Activated CD4-positive, CD25-positive, alpha-beta regulatory T cell treated with anti-CD3 and anti-CD28 coated beads, Interleukin-2, amount 50 U/mL, for 16 hours (primary cell): ENCODE data around the gene FAM228A.
"Not testable (repeated sequence)": the region's sequence is repeated elsewhere in the genome, so short reads cannot be mapped to it uniquely, and the experiment has no call there.

Experiments
- DNase-seq: peaks from one replicate; pipeline ENCODE4 v3.0.0-alpha.2; 2020; ENCODE audit warnings: low read depth, low spot score

The FAM228A gene

DNA sequence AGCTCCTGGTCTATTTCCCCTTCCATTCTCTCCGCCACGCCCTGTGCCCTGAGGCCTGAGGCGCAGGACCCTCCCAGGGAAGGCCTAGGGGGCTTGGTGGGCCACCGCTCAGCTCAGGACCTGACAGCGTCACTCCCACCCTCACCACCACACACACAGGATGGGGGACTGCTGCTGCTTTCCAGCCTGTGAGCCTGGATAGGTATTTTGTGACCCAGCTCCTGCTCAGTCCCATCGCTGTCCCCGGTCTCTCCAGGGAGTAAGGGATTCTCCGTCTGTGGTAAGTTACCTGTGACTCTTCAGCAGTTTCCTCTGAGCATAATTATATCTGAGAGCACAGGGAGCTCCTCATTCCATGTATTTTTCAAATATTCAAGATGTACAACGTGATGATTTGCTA is 16.3 kb downstream of the FAM228A start:
- DNase-seq: no peak

GRCh38 chr2:24191848-24192247 is 17.0 kb downstream of the FAM228A start:
- DNase-seq: no peak

- DNase-seq: not testable (repeated sequence)
Observed at GRCh38 chr2:24197213-24197612, 22.4 kb downstream of the FAM228A start.

GRCh38 chr2:24199968-24200590 is 25.2 kb downstream of the FAM228A start:
- DNase-seq: no peak

GRCh38 chr2:24200799-24201198 is 25.9 kb downstream of the FAM228A start:
- no peak for DNase-seq

GRCh38 chr2:24203029-24203786 is 28.4 kb downstream of the FAM228A start:
- DNase-seq: no peak

DNA sequence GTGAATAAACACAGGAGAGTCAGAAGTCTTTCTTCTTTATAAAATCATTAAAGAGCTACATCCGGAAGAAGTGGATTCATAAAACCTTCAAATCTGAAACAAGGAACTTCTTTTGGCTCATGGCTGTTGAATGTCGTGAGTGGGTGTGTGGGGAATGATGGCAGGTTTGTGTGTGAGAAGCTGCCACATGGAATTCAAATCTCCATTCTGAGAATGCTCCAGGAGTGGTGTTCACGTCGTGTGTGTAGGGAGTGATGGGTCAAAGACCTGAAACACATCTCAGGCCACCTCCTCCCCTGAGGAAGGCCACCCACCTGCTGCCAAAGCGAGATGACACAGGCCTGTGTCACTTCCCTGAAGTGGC is 28.9 kb downstream of the FAM228A start:
- DNase-seq: no peak

DNA sequence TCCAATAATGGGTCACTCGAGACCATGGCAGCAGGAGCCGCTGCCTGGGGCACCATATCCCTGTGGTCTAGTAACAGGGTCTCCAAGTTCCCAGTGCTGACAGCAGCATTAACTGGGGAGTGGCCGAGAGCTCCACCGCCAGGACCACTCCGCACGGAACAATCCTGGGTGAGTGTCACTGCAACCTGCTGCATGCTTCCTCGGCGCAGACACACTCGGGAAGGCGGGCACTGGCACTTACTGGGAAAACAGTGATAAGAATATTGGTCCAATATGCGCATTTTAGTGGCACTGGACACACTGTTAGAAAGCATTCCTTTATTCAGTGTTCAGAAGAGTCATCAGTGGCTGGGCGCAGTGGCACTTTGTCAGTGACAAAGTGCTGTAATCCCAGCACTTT is 29.7 kb downstream of the FAM228A start:
- DNase-seq: no peak

- DNase-seq: no peak
Observed at GRCh38 chr2:24205131-24205530, 30.3 kb downstream of the FAM228A start.

DNA sequence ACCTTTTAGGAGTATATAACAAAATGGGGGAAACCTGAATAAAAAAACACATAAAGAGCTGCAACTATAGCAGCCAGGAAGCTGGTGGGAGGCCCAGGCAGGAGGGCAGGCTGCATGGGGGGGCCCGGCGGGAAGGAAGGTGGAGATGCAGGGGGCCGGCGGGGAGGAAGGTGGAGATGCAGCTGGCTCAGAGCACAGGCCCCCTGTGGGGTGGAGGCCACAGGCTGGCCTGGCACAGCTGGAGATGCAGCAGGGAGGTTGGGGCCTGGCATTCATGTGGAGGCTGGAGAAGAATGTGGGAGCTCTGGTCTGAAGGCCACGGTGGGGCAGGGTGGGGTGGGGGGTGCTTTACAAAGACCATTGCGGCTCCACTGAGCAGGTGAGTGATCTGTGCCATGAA is 31.4 kb downstream of the FAM228A start:
- no peak for DNase-seq

GRCh38 chr2:24206714-24207113 is 31.9 kb downstream of the FAM228A start:
- no peak for DNase-seq

GRCh38 chr2:24207359-24207758 is 32.5 kb downstream of the FAM228A start:
- no peak for DNase-seq

DNA sequence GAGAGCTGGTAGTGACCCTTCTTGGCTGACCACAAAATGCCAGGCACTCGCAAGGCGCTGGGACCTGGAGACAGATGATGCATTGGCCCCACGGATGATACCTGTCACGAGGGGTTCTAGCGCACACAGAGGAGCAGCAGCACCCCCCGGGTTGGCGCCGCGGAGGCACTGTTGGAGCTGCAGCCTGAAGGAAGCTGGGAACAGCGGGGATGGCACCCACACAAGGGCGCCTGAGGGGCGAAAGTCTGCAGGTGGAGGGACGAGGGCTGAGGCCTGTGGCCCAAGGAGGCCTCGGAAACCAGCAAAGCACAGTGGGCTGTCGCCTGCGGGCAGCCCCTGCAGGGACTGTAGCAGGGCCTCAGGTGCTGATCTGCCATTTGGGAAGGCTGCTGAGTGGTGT is 33.6 kb downstream of the FAM228A start:
- DNase-seq: no peak

DNA sequence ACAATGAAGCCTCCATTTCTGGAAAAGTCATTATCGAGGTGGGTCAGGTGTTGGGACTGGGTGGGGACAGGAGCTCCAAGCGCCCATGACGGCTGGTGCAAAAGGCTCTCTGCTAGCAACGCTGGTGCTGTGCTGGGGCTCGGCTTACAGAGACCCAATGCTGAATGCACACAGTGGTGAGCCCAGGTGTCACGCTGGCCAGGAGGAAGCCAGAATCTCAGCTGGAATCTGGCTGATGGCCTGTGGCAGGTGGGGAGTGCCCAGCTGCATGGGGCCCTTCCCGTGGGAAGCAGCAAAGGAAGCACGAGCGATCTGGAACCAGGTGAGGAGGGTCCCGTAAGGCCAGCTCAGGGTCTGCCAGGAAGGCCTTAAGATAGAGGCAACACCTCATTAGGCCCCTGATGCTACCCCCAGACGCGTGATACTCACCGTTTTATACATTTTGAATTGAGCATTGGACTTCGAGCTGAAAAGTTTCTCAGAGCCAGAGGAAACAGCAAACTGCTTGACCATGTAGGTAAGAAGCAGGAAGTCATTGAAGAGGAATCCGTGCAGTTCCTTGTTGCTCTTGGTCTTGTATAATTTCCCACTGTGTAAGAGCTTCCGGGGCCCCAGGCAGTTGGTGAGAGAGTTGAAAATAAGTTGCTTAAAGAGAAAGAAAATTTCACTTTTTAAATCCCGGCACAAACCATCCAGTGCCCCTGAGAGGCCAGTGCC is 34.7 kb downstream of the FAM228A start:
- no peak for DNase-seq

- no peak for DNase-seq
Observed at GRCh38 chr2:24210106-24210455, 35.2 kb downstream of the FAM228A start.

DNA sequence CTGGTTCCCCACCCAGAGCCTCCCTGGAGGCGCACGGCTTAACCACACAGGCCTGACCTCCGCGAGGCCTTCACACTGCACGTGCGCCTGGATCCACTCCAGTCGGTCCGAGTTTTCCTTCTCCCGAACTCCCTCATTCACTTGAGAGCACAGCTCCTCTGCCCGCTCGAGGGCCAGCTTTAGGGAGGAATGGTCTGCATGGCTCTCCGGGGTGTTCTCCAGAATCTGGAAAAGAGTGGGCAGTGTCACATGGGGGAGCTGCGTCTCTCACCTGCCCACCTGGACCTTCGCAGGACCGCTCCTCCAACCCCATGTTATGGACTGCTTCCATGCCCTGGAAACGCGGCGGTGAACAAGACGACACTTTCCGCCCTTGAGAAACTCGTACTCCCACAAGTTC is 35.9 kb downstream of the FAM228A start:
- DNase-seq: no peak

GRCh38 chr2:24211408-24211807 is 36.6 kb downstream of the FAM228A start:
- DNase-seq: no peak

GRCh38 chr2:24214880-24215279 is 40.0 kb downstream of the FAM228A start:
- no peak for DNase-seq

DNA sequence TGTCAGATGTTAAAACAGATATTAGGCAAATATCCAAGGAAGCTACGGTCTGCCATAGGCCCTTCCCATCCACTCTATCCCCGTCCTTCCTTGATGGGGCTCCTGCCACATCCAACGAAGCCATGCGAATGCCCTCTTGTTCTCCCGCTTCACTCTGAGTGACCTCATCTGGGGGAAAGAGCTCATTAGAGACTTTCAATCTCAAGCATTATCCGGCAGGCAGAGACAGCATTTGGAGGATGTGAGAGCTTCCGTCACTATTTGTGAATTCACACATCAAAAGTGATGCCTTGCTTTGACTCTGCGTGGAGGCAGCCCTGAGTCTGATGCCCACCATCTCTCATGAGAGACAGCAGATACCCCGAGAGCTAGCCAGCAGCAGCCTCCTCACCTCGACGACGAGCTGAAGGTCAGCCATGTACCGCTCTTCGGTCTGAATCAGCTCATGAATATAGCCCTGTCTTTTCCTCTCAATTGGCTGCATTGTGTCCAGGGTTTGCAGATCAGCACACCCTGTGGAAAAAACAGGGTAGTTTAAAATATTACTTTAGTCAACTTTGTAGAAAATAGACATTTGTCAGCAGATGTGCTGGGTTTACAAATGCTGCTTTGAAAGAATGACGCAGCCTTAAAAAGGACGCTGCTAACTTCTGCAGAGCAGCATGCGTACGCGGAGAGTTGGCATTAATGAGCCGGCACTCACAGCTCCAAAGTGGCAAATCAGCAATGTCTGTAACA is 45.9 kb downstream of the FAM228A start:
- no peak for DNase-seq

DNA sequence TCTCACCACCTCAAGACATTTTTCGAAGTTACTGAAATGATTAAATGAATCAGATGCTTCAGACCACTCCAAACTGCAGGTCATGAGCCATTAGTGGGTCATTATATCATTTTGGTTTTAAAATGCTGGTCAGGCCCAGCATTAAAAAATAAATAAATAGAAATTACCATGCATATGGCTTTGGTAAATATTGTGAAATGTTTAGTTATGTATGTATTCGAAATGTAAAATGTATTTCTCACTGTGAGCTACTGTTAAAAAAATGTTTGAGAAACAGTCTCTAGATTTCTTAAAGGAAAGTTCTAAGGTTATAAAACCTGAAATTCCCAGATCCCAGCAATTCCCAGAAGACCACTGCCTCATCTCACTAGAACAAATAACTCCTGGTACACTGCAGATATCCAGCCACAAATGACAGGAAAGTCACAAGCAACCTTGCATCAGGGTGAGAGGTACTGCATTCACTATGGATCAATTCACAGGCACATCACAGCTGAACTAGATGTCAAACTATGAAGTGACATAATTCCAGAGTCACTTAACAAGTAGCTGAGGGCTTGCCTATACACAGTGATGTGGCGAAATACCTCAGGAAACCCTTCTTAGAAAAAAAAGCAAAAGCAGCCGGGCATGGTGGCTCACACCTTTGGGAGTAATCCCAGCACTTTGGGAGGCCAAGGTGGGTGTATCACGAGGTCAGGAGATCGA is 46.6 kb downstream of the FAM228A start:
- no peak for DNase-seq

GRCh38 chr2:24222946-24223345 is 48.1 kb downstream of the FAM228A start:
- DNase-seq: no peak
